ENCODE measurements around the gene TUBG1. TPM values are rescaled to one million over a fixed set of nuclear protein-coding genes. Genes with fewer than 3 reads are reported as not detected.

TUBG1 gene
- total and polyA plus RNA-seq, 9 of the 15 experiments (the other 6 are each of a cell fraction or from before 2014, with no cell fraction given) = 33.1 to 147 (median 66.0) TPM

DNA sequence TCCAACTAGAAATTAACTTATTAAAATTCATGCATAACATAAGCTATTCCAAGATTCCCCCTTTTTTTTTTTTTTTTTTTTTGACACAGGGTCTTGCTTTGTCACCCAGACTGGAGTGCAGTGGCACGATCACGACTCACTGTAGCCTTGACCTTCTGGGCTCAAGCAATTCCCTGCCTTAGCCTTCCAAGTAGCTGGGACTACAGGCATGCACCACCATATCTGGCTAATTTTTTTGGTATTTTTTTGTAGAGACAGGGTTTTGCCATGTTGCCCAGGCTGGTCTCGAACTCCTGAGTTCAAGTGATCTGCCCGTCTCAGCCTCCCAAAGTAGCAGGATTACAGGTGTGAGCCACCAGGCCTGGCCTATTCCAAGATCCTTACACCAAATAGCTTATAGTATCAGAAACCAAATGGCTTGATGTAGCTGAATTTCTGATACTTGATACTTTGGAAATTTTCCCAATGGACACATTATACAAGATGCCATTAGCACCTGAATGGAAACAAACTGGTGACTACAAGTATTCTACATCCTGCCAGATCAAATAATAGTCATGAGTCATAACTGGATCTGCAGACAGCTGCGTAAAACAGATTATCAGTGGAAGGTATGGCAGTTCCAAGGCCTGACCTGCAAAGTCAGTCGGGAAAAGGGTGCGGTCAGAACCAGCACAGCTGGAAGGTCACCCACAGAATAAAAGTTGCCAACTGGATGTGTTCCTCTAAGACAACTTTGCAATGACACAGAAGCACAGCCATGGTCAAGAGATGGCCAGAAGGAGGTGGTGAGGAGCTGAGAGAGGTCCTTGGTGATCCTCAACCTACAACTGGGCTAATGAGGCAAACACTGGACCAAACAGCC, 14.5 kb downstream of the TUBG1 start (continued):
- TF ChIP-seq, protein P1, sequence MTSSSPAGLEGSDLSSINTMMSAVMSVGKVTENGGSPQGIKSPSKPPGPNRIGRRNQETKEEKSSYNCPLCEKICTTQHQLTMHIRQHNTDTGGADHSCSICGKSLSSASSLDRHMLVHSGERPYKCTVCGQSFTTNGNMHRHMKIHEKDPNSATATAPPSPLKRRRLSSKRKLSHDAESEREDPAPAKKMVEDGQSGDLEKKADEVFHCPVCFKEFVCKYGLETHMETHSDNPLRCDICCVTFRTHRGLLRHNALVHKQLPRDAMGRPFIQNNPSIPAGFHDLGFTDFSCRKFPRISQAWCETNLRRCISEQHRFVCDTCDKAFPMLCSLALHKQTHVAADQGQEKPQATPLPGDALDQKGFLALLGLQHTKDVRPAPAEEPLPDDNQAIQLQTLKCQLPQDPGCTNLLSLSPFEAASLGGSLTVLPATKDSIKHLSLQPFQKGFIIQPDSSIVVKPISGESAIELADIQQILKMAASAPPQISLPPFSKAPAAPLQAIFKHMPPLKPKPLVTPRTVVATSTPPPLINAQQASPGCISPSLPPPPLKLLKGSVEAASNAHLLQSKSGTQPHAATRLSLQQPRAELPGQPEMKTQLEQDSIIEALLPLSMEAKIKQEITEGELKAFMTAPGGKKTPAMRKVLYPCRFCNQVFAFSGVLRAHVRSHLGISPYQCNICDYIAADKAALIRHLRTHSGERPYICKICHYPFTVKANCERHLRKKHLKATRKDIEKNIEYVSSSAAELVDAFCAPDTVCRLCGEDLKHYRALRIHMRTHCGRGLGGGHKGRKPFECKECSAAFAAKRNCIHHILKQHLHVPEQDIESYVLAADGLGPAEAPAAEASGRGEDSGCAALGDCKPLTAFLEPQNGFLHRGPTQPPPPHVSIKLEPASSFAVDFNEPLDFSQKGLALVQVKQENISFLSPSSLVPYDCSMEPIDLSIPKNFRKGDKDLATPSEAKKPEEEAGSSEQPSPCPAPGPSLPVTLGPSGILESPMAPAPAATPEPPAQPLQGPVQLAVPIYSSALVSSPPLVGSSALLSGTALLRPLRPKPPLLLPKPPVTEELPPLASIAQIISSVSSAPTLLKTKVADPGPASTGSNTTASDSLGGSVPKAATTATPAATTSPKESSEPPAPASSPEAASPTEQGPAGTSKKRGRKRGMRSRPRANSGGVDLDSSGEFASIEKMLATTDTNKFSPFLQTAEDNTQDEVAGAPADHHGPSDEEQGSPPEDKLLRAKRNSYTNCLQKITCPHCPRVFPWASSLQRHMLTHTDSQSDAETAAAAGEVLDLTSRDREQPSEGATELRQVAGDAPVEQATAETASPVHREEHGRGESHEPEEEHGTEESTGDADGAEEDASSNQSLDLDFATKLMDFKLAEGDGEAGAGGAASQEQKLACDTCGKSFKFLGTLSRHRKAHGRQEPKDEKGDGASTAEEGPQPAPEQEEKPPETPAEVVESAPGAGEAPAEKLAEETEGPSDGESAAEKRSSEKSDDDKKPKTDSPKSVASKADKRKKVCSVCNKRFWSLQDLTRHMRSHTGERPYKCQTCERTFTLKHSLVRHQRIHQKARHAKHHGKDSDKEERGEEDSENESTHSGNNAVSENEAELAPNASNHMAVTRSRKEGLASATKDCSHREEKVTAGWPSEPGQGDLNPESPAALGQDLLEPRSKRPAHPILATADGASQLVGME (CRISPR knock-in tag; IDR thresholded peaks at IDR 0.05) = no peak
- TF ChIP-seq, protein P2, sequence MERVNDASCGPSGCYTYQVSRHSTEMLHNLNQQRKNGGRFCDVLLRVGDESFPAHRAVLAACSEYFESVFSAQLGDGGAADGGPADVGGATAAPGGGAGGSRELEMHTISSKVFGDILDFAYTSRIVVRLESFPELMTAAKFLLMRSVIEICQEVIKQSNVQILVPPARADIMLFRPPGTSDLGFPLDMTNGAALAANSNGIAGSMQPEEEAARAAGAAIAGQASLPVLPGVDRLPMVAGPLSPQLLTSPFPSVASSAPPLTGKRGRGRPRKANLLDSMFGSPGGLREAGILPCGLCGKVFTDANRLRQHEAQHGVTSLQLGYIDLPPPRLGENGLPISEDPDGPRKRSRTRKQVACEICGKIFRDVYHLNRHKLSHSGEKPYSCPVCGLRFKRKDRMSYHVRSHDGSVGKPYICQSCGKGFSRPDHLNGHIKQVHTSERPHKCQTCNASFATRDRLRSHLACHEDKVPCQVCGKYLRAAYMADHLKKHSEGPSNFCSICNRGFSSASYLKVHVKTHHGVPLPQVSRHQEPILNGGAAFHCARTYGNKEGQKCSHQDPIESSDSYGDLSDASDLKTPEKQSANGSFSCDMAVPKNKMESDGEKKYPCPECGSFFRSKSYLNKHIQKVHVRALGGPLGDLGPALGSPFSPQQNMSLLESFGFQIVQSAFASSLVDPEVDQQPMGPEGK (CRISPR knock-in tag; IDR thresholded peaks at IDR 0.05; ENCODE audit: borderline replicate concordance) = no peak
- TF ChIP-seq CCAR2 (IDR thresholded peaks at IDR 0.05; ENCODE audit: low read depth, low read length) (no peak), MYNN (IDR thresholded peaks at IDR 0.05) (peak; percentile 90), MYNN (CRISPR knock-in tag; IDR thresholded peaks at IDR 0.05) (no peak), ZNF695 (CRISPR knock-in tag; IDR thresholded peaks at IDR 0.05) (no peak), ZNF589 (CRISPR knock-in tag; IDR thresholded peaks at IDR 0.05; ENCODE audit: low read depth) (no peak), IRF2 (CRISPR knock-in tag; IDR thresholded peaks at IDR 0.05) (no peak), EP300 (IDR thresholded peaks at IDR 0.05; ENCODE audit: low read length) (peak; percentile 91), PTTG1 (tag; IDR thresholded peaks at IDR 0.05; ENCODE audit: low read depth) (no peak), NR2C1 (IDR thresholded peaks at IDR 0.05) (peak; percentile 56), NR2C1 (tag; IDR thresholded peaks at IDR 0.05) (0 out of 2 replicates have a peak, but pooled peaks have one; percentile 24), ZC3H8 (IDR thresholded peaks at IDR 0.05) (no peak), RHOXF2B (CRISPR knock-in tag; conservative IDR thresholded peaks at IDR 0.05) (no peak), TAF15 (IDR thresholded peaks at IDR 0.05; ENCODE audit: low read depth, low read length) (no peak), MEF2D (tag; conservative IDR thresholded peaks at IDR 0.05; ENCODE audit: low read depth) (no peak)
- TF ChIP-seq, protein P3, sequence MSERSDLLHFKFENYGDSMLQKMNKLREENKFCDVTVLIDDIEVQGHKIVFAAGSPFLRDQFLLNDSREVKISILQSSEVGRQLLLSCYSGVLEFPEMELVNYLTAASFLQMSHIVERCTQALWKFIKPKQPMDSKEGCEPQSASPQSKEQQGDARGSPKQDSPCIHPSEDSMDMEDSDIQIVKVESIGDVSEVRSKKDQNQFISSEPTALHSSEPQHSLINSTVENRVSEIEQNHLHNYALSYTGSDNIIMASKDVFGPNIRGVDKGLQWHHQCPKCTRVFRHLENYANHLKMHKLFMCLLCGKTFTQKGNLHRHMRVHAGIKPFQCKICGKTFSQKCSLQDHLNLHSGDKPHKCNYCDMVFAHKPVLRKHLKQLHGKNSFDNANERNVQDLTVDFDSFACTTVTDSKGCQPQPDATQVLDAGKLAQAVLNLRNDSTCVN (CRISPR knock-in tag; IDR thresholded peaks at IDR 0.05) = no peak
- TF ChIP-seq, protein P4, sequence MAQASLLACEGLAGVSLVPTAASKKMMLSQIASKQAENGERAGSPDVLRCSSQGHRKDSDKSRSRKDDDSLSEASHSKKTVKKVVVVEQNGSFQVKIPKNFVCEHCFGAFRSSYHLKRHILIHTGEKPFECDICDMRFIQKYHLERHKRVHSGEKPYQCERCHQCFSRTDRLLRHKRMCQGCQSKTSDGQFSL (CRISPR knock-in tag; IDR thresholded peaks at IDR 0.05) = no peak
- TF ChIP-seq, protein P4 (tag; IDR thresholded peaks at IDR 0.05) = no peak
